Neural crest cell (in vitro differentiated cells): ENCODE data around the gene YAF2. TPM values are rescaled to one million over a fixed set of nuclear protein-coding genes. Genes with fewer than 3 reads are reported as not detected.

ENCODE experiments used
- DNase-seq: peaks from one replicate; pipeline ENCODE4 v3.0.0; 2021; ENCODE audit warnings: low read depth, mixed read lengths, low spot score
- H3K27ac Mint-ChIP-seq: one replicate; pipeline ENCODE4 v1.8.0; 2021; ENCODE audit warnings: mild to moderate bottlenecking, mixed read lengths; ENCODE audit not compliant: unreplicated experiment
- H3K27me3 Mint-ChIP-seq: 2 replicates; pipeline ENCODE4 v1.8.0; 2021; ENCODE audit warnings: low read depth, mild to moderate bottlenecking, mixed read lengths
- H3K36me3 Mint-ChIP-seq: 2 replicates; pipeline ENCODE4 v1.8.0; 2021; ENCODE audit warnings: low read depth, mild to moderate bottlenecking, mixed read lengths
- H3K4me1 Mint-ChIP-seq: 2 replicates; pipeline ENCODE4 v1.8.0; 2021; ENCODE audit warnings: mixed read lengths
- H3K4me3 Mint-ChIP-seq: one replicate; pipeline ENCODE4 v1.8.0; 2021; ENCODE audit warnings: mild to moderate bottlenecking, mixed read lengths
- H3K9me3 Mint-ChIP-seq: 2 replicates; pipeline ENCODE4 v1.8.0; 2021; ENCODE audit warnings: mixed read lengths
- CTCF ChIP-seq: fragments of 200-600 bp; sonication (generic); conservative IDR thresholded peaks from 2 replicates; pipeline ENCODE4 v1.5.0; 2021; ENCODE audit warnings: antibody characterized with exemption, mild to moderate bottlenecking
- total RNA-seq: library from RNA; stranded (reverse); gene quantifications from 2 replicates; pipeline ENCODE4 v1.2.1, GENCODE V29; 2021

YAF2 gene
- total RNA-seq, 1 donor from 2014 or later = 33.6 TPM

GRCh38 chr12:42140901-42141300 is 97.1 kb downstream of the YAF2 start:
- Mint-ChIP-seq H3K27me3 (no peaks in the 10 kb centered on the region), H3K36me3 (no peaks in the 10 kb centered on the region), H3K4me3 (peak overlapping the region; percentile 12), H3K9me3 (no peaks in the 10 kb centered on the region), H3K4me1 (peaks cover 30% of the 10 kb centered on the region), H3K27ac (no peak overlapping the region)
- no peak for TF ChIP-seq CTCF
- no peak for DNase-seq

GRCh38 chr12:42135259-42135814 is 102.7 kb downstream of the YAF2 start:
- Mint-ChIP-seq H3K4me1 (peaks cover 4% of the 10 kb centered on the region), H3K27ac (no peak overlapping the region), H3K9me3 (no peaks in the 10 kb centered on the region), H3K4me3 (no peak overlapping the region), H3K36me3 (peaks cover 7% of the 10 kb centered on the region), H3K27me3 (no peaks in the 10 kb centered on the region)
- no peak for TF ChIP-seq CTCF
- no peak for DNase-seq

DNA sequence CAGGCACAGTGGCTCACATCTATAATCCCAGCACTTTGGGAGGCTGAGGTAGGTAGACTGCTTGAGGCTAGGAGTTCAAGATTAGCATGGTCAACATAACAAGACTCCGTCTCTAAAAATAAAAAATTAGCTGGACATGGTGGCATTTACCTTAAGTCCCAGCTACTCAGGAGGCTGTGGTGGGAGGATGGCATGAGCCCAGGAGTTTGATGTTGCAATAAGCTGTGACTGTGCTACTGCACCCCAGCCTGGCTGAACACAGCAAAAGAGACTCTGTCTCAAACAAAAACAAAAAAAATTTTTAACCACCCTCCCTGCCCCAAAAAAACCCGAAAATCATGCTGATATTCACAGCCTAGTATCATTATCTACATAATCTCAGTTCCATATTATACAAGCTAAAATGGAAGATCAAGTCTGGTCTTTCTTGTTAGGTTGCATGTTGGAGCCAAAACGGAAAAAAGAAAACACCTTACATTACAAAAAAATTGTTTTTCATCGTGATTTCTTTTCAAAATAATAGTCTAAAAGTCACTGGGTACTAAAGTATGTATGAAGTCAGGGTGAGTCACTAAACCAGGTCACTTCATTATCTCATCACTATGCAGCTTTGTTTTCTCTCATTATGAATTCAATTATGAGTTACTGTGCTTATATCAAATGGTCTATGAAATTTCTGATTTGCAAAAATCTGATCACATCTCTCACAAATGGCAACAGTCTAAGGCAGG is 107.2 kb downstream of the YAF2 start:
- Mint-ChIP-seq H3K4me3 (no peak overlapping the region), H3K9me3 (no peaks in the 10 kb centered on the region), H3K36me3 (peaks cover 7% of the 10 kb centered on the region), H3K27ac (peak overlapping the region; percentile 62), H3K4me1 (peaks cover 10% of the 10 kb centered on the region), H3K27me3 (no peaks in the 10 kb centered on the region)
- TF ChIP-seq CTCF = no peak
- no peak for DNase-seq

DNA sequence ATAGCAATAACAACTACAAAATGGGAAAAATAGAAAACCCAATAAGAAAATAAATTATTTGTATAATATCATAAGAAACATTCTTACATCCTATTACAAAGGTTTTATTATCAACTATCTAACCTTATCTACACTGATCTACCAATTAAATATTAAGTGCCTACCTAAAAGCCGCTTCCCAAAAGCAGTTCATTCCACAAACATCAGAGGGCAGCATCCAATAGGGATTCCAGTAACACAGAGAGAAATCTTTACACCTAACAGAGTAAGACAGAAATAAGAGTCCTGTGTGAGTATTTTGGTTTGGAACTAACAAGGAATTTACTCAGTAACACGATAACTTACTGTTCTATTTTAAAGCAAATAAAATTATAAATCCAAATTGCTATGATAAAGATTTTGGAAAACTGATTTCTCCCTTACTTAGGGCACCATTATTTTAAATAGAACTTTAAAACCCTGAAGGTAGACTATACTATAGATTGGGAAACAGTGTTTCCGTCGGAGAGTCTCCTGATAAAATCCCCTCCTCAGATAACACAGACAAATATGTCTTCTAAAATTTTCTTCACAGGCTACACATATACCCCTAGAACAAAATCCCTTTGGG is 108.3 kb downstream of the YAF2 start:
- no peaks in the 10 kb centered on the region for H3K9me3 Mint-ChIP-seq
- peaks cover 10% of the 10 kb centered on the region for H3K4me1 Mint-ChIP-seq
- H3K36me3 Mint-ChIP-seq = peaks cover 3% of the 10 kb centered on the region
- H3K27ac Mint-ChIP-seq = no peak overlapping the region
- no peak for DNase-seq
- peak; percentile 84 for TF ChIP-seq CTCF
- no peaks in the 10 kb centered on the region for H3K27me3 Mint-ChIP-seq
- no peak overlapping the region for H3K4me3 Mint-ChIP-seq

- no peak for DNase-seq
- H3K9me3 Mint-ChIP-seq = no peaks in the 10 kb centered on the region
- no peak overlapping the region for H3K27ac Mint-ChIP-seq
- H3K27me3 Mint-ChIP-seq = no peaks in the 10 kb centered on the region
- H3K4me3 Mint-ChIP-seq = no peak overlapping the region
- TF ChIP-seq CTCF = no peak
- H3K4me1 Mint-ChIP-seq = peaks cover 10% of the 10 kb centered on the region
- no peaks in the 10 kb centered on the region for H3K36me3 Mint-ChIP-seq
Observed at GRCh38 chr12:42128888-42129287, 109.2 kb downstream of the YAF2 start.
